Regular cardiac myocyte (primary cell): ENCODE data around the gene ATP4A. TPM values are rescaled to one million over a fixed set of nuclear protein-coding genes. Genes with fewer than 3 reads are reported as not detected.

Experiments used
- total RNA-seq: library from RNA; depleted of rRNA; stranded (reverse); fragments of >200 nt; gene quantifications from 2 replicates; pipeline ENCODE4 v1.2.3, GENCODE V29; 2014

ATP4A gene
- not detected in 2 replicates for total RNA-seq

GRCh38 chr19:35563207-35563829 is at the start of gene ATP4A:
Gene ATP4A, minus strand, starts transcription at chr19:35563658. Its CDS starts 29 bp downstream, at chr19:35563629.

GRCh38 chr19:35612559-35613321 is 49.3 kb upstream of the ATP4A start, which contains the start of gene HAUS5:
Gene HAUS5, plus strand, starts transcription at chr19:35612735. Its CDS starts 60 bp downstream, at chr19:35612795.

GRCh38 chr19:35585848-35586247 is 22.4 kb upstream of the ATP4A start, which contains the start of gene PMIS2:
Gene PMIS2, plus strand, starts transcription at chr19:35586173. Its CDS starts 87 bp downstream, at chr19:35586260.

GRCh38 chr19:35545001-35545854 is 18.2 kb downstream of the ATP4A start, which contains the start of gene TMEM147:
Gene TMEM147, plus strand, starts transcription at chr19:35545626. Its CDS starts 114 bp downstream, at chr19:35545740.

GRCh38 chr19:35533201-35533821 is 30.1 kb downstream of the ATP4A start, which contains the start of gene GAPDHS:
Gene GAPDHS, plus strand, starts transcription at chr19:35533456. Its CDS starts 72 bp downstream, at chr19:35533528.

GRCh38 chr19:35528218-35529038 is 35.0 kb downstream of the ATP4A start, which contains the start of gene SBSN:
Gene SBSN, minus strand, starts transcription at chr19:35528311. Its CDS starts 30 bp downstream, at chr19:35528281.

GRCh38 chr19:35513628-35514281 is 49.7 kb downstream of the ATP4A start, which contains the start of gene DMKN:
Gene DMKN, minus strand, starts transcription at chr19:35513649. Its CDS starts 174 bp downstream, at chr19:35513475.

Other genes with a start within 250 kb of the ATP4A start
- 0.96 and 1.7 TPM in 2 replicates for gene CD22, start 234.5 kb downstream of the ATP4A start, total RNA-seq
- gene FFAR1, start 215.8 kb downstream of the ATP4A start, total RNA-seq = not detected in 2 replicates
- not detected in 2 replicates for gene FFAR3, start 205.2 kb downstream of the ATP4A start, total RNA-seq
- gene GPR42, start 192.6 kb downstream of the ATP4A start, total RNA-seq = not detected in 2 replicates
- not detected in 2 replicates for gene FFAR2, start 115.4 kb downstream of the ATP4A start, total RNA-seq
- gene KRTDAP, start 73.2 kb downstream of the ATP4A start, total RNA-seq = not detected in 2 replicates
- gene DMKN, start 50.0 kb downstream of the ATP4A start, total RNA-seq = 0.77 and 2.5 TPM in 2 replicates
- gene SBSN, start 35.3 kb downstream of the ATP4A start, total RNA-seq = 0.19 and 2.0 TPM in 2 replicates
- not detected in 2 replicates for gene GAPDHS, start 30.2 kb downstream of the ATP4A start, total RNA-seq
- 83.2 and 98.7 TPM in 2 replicates for gene TMEM147, start 18.0 kb downstream of the ATP4A start, total RNA-seq
- not detected in 2 replicates for gene PMIS2, start 22.5 kb upstream of the ATP4A start, total RNA-seq
- 4.8 and 11.1 TPM in 2 replicates for gene HAUS5, start 49.1 kb upstream of the ATP4A start, total RNA-seq
- gene RBM42, start 65.4 kb upstream of the ATP4A start, total RNA-seq = 26.2 and 58.3 TPM in 2 replicates
- gene ETV2, start 78.1 kb upstream of the ATP4A start, total RNA-seq = 0.19 and 0.28 TPM in 2 replicates
- gene COX6B1, start 84.7 kb upstream of the ATP4A start, total RNA-seq = 282 and 447 TPM in 2 replicates
- gene UPK1A, start 102.9 kb upstream of the ATP4A start, total RNA-seq = under 0.01 TPM in 1 of 2 replicates, not detected in the other
- not detected in 2 replicates for gene ZBTB32, start 140.9 kb upstream of the ATP4A start, total RNA-seq
- 2.5 and 3.3 TPM in 2 replicates for gene KMT2B, start 154.3 kb upstream of the ATP4A start, total RNA-seq
- gene IGFLR1, start 178.8 kb upstream of the ATP4A start, total RNA-seq = 0.56 and 1.3 TPM in 2 replicates
- 7.3 and 7.9 TPM in 2 replicates for gene U2AF1L4, start 181.8 kb upstream of the ATP4A start, total RNA-seq
- 15.1 and 17.5 TPM in 2 replicates for gene PSENEN, start 182.0 kb upstream of the ATP4A start, total RNA-seq
- gene LIN37, start 184.9 kb upstream of the ATP4A start, total RNA-seq = 10.5 and 11.0 TPM in 2 replicates
- gene HSPB6, start 193.4 kb upstream of the ATP4A start, total RNA-seq = 36.4 and 96.1 TPM in 2 replicates
- 2.8 and 4.0 TPM in 2 replicates for gene PROSER3, start 194.5 kb upstream of the ATP4A start, total RNA-seq
- 1.7 and 2.9 TPM in 2 replicates for gene ARHGAP33, start 211.9 kb upstream of the ATP4A start, total RNA-seq
- not detected in 2 replicates for gene PRODH2, start 249.2 kb upstream of the ATP4A start, total RNA-seq